DMS79 treated with DMSO at 0.1 percent for 48 hours (cell line): Measurements from ENCODE around the gene GLRX.
"Not testable (repeated sequence)": the region's sequence is repeated elsewhere in the genome, so short reads cannot be mapped to it uniquely, and the experiment has no call there.

Experiments used
- DNase-seq: peaks from one replicate; lab custom pipeline; 2025; lab: John Stamatoyannopoulos, UW

Gene GLRX, protein sequence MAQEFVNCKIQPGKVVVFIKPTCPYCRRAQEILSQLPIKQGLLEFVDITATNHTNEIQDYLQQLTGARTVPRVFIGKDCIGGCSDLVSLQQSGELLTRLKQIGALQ

DNA sequence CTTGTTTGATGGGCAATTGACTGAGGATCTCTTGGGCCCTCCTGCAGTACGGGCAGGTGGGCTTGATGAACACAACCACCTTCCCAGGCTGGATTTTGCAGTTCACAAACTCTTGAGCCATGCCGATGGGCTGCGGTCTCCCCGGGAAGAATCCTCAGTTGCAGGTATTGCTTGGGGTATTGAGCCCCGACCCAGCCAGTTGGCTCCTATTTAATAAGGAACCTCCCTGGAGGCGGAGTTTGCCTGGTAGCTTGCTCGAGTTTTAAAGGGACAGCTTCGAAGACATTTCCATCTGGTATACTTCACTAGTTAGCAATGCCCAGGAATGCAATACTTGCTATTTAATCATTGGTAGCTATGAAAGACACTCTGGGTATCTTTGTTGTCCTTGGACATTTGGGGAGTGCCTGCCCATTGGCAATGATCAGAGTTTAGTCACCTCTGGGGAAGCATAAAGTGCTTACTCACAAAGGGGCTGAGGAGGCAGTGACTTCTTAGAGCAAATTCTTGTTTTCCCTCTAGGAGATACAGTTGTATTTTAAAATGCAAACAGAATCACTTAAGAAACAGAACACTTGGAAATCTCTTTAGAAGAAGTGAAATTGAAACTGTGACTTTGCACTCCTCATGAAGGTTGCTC lies at the start of gene GLRX:
Gene GLRX (minus strand): TSS at position 185 of the 640 bp plus-strand sequence. CDS start 64 bp downstream, at position 121.
- peak; percentile 67 for DNase-seq

DNA sequence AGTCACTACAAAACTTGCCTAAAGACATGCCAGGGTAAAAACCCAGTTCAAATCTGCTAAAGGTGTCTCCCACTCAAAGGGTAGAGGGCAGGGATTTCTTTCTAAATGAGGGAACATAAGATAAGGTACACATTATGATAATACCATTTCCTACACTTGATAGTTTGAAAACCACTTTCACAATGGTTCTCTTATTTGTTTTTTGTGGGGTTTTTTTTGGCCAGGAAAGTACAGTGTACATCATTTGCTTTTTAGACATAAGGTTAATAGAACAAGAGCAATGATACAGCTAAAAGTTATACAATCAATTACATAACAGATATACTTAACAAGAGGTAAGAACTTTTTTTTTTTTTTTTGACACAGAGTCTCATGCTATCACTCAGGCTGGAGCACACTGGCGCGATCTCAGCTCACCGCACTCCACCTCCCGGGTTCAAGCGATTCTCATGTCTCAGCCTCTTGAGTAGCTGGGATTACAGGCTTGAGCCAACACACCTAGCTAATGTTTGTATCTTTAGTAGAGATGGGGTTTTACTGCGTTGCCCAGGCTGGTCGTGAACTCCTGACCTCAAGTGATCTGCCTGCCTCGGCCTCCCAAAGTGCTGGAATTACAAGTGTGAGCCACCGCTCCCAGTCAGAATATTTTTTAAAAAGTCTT lies 48.8 kb upstream of the GLRX start:
- DNase-seq, result no peak

DNA sequence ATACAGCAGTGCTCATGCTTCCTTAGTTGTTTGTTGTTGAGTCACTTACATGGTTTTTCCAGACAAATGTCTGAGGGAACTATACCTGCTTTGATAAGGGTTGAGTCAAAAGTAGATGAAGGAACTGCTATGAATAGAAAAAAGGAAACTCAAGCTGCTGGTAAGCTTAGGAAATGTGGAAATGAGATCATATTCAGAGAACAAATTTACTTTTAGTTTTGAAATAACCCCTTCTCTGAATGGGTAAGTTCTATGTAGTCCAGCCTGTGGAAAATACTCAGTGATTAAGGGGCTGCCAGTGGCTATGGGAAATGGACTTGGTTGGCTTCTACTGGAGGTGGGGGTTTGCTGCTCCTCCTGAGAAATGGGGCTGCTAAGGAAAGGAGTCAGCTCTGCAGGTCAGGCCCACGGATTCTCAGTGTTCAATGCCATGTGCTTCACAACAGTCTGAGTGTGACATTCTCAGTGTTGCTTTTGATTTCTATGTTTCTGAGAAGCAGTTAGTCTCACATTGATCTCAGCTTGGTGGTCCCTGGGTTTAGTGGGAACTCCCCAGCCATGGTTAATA lies 47.7 kb upstream of the GLRX start:
- DNase-seq, result no peak

DNA sequence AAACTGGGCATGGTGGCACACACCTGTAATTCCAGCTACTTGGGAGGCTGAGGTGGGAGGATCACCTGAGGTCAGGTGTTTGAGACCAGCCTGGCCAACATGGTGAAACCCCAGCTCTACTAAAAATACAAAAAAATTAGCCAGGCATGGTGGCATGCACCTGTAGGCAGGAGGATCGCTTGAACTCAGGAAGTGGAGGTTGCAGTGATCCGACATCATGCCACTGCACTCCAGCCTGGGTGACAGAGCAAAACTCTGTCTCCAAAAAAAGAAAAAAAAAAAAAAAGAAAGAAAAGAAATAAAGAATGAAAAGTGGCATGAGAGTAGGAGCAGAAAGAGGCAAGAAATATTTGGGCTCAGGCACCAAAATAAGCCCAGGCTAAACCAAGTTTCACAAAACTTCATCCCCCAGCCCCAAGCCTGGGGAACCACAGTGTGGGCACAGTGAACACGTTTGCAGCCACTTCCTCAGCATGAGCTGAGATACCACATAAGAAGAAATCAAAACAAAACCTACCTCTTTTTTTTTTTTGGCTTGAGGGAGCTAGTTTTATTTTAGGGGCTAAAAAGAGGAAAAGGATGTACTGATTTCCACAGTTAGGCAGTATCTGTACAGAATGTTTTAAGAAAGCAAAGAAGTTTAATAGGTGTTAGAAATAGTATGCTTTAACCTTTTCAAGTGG lies 46.8 kb upstream of the GLRX start:
- DNase-seq, result not testable (repeated sequence)

DNA sequence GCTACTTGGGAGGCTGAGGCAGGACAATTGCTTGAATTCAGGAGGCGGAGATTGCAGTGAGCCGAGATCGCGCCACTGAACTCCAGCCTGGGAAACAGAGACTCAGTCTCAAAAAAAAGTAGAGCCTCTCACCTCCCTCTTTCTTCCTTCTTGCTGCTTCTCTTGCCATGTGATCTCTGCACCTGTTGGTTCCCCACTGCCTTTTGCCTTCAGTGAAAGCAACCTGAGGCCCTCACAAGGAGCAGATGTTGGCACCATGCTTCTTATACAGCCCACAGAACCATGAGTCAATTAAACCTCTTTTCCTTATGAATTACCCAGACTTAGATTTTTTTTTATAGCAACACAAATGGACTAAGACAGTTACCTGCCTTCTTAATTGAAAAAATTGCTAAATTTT lies 45.6 kb upstream of the GLRX start:
- no peak for DNase-seq

DNA sequence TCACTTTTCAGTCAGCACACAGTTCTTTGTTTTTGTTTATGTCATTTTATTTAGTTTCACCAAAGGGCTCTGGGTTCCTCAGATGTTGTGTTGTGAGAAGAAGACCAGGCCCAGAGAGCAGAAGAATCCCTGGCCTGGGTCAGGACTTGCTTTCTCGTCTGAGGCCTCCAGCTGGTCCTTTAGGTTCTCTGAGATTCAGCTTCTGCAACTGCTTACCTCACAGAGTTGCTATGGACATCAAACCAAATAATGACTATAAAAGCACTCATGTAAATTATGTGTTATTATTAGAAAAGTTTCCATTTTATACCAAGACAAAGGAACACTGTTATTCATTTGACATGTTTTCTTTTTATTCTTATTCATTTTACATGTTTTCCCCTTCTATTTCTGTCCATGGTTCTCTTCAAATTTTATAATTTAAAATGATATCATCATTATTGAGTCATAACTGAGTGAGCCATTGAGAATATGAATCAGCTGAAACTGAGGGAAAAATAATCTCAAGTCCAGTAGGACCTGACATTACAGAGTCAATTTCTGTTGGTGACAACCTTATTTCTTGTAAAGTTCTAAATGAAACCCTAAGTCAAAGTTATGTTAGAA lies 44.0 kb upstream of the GLRX start:
- no peak for DNase-seq

DNA sequence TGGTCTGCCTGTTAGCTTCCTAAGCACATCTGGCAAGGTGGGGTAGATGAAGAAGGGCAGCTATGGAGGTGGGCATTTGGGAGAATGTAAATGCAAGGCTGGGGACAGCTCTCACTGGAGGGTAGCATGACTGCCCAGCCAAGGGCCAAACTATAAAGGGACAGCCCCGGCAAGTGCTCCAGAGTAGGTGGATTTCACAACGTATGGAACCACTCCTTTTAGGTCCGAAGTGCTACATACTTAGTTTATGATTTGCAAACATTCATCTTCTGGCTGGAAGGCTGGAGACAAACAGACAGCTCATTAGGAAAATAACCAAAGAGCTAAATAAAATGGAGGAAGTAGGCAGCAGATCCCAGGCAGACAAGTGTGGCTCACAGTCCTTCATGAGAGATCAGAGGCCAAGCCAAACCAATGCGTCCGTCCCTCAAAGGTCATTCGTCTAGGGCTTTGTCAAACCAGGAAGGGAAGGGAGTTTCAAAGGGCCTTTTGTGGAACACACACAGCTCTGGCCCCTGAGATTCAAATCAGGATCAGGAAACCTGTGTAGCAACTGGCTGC lies 42.5 kb upstream of the GLRX start:
- DNase-seq, result no peak

DNA sequence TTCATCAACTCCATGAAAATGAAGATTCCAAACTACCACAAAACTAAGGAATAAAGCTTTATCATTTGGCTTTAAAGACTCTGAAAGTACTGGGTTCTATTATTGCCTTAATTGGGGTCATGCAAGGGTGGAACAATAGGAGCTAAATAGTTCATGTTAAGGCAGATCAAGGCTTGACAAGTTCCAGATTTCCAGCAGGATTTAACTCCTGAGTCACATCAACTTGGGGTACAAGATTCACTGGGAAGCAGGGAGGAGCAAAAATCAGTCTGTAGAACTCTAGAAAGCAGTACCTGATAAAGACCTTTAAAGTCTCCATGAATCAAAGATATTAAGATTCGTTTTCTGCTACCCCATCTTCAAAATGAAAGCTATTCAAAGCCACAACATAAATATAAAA lies 41.9 kb upstream of the GLRX start:
- DNase-seq, result no peak

DNA sequence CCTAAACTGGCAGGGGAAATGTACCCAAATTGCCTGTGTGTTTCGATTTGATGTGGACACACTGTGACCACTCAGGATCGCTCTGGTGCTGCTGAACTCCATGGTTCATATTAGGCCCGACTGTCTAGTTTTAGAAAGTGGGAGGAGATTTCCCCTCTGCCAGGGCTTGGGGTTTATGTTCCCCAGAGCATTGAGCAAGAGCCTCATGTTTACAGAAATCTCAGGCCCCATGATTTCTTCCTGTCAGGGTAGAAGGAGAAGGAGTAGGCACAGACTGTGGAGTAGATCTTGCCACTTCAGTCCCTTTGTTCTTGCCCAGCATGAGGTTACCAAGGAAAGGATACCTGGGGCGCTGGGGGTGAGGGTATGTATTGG lies 40.8 kb upstream of the GLRX start:
- no peak for DNase-seq

DNA sequence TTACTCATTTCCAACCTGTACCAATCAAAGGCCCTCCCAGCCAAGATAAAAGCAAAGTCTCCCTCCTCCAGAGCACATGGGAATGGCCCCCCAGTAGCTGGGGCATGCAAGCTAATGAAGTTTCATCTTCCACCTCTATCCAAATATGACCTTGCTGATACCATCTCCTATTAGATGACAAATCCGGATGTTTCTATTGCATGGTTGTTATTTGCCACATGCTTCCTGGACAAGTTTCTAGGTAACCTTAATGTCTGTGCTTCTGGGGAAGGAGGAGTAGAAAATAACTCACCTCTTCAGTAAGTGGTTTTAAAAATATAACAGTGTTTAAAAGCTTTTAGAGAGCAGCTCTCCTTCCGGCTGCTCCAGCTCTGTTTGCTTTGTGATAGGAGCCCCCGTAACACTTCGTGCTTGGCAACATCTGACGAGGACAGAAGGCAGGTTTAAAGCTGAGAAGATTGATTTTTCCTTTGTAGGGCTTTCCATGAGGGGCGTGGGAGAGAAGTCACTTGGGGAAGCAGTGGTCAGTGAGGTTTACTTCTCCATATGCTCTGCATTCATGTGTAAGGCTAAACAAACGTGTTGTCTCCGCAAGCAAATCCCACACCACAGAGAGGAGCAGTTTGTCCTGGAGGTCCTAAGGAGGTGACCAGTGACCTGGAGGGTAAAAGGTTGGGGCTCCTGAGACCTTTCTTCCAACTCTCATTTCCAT lies 40.3 kb upstream of the GLRX start:
- DNase-seq, result peak; percentile 54

DNA sequence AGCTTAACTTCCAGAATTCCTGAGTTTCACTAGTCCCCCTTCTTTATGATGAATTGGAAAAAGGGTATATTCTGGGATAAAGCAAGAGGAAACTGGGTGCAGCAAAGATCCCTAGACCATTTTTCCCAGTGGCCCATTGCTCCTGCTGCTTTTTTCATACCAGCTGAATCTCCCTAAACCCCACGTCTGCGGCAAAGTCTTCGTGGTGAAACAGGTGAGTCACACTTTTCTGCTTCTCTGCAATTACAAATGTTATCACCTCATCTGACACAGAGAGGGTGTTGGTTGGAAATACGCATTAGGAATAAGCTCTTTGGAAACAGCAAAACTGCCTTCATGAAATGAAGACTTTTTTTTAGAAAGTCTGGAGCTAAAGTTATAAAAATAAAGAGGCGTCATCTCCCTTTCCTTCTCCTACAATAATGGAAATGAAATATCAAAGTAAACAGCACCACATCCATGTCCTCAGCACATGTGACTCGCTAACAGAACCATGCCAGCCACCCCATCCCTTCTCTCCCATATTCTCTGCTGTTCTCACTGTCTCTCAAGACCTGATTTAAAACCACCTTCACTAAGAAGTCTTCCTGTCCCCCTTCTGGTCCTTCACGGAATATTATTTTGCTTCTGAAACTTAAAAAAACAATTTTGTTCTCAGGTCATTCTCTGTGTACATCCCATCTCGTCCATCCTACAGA lies 39.5 kb upstream of the GLRX start:
- no peak for DNase-seq

DNA sequence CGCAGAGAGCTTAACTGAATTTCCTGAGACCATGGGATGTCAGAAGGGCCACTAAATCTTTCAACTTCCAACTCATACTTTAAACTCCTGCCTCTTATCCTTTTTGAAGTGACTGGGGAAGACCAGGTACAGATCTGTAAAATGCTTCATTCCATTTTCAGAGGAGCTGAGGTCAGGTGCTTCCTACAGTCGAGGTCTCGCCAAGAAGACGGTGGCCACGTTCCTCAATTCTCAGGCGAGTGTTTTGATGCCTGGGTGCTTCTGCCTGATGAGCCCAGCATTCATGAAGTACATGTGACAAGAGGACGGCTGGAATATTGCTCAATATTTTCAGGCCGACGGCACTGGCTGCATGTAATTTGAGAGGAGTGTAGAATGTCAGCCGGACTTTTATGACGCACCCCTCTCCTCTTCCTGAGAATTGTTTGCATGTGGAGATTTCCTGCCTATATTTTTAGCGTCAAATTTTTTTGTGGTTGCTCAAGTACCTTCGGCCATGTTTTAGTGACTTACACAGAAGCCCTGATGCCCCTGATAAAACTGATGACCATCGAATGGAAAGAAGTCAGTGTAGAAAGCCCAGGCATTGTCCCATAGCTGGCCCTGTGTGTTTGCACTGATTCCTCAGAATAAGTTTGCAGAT lies 38.8 kb upstream of the GLRX start:
- peak; percentile 48 for DNase-seq

DNA sequence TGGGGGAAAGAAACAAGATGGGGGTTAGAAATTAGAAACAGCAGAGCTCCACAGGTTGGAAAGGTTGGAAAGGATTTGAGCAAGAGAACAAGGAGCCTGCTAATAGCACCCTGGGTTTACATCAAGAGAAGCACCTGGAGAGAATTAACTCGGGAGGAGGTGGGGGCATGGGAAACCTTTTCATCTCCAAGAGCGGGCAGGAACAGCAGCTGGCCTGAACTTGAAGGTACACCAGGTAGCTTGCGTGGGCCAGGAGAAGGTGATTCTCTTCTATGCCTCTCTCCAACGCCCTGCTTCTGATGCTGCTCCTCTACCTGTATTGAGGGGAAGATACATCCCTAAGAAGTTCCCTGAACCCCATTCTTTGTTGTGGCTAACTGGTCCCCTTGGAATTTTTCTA lies 37.1 kb upstream of the GLRX start:
- no peak for DNase-seq

DNA sequence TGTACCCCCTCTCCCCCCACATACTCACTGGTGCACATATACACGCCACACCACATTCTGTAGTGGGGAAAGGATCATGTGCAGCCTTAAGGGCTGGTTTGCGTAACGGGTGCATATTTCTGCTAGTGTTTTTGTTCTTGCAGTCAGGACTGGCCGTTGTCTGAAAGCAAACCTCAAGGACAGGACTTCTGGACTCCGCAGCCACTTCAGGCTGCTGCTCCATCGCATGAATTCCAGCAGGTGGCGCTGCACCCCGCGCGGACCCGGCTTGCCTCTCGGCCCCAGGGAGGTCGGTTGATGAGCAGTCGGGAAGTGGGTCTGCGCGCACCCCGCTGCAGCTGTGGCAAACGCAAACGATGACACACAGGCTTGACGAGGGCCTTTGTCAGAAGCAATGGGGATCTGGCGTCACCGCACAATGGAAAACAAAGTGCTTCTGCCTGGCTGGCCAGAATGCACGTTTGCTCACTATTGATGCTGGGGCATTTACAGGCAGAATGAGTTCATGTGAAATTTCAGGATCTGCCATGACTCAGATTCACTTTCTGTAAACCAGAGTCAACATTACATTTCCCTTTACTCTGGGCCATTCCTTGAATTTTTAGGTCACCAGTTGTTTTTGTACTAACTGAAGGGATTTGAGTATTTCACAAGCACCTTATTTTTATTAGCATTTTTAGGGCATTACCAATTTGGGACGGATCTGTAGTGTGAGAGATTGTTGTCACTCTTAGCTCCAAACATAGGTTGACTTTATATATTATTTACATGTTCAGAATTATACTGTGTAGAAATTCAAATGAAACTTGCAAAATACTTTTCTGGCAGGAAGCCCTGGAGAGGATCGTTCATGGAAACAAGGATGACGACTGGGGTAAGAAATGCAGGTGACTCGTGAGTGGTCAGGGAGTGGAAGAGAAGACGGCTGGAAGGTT lies 36.4 kb upstream of the GLRX start:
- peak; percentile 52 for DNase-seq

DNA sequence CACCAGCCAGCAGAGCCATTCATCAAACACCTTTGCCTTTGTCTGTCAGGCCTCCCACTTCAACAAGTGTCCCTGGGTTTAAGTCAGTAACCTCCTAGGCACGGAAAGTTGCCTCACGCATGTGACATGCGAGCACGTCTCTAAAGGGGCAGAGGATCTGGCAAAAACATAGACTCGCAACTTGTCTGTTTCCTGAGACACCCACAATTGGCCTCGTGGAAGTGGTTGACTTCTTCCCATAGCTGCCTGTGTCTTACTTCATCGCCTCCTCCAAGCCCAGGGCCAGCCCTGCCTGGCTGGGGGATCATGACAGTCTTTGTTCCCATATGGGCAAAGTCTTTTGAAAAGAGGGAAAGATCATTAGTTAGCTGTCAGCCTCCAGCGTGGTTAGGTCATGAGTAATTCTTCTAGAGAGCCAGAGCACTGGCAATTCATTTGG lies 35.5 kb upstream of the GLRX start:
- no peak for DNase-seq

DNA sequence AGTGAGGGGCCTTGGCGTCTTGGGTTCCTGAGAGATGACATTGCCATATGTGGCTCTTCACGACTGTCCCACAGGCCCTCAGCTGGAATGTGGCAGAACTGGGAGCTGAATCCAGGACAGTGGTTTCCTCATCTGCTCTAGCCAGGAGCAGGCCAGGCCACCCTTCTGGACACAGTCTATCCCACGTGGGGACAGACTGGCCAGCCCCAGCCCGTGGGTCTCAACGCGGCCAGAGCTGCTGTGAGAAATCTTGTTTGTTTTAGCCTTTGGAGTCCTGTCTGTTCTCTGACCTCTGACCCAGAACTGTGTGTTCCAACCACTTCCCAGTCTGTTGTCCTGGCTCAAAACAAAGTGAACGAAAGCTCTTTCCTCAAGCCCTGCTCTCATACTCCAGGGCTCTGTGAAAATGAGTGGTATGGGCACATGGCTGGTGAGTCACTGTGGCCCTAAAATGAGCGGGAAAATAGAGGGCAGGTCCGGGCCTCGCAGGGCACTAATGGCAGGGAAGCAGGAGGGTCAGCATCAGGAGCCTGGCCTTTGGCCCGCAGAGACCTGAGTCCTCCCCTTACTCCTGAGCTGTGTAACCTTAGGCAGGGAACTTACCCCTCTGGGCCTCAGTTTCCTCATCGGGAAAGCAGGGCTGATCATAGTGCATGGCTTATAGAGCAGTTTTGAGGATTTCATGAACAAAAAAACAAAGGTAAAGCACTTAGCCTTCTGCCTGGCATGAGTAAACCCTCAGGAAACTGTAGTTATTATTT lies 34.8 kb upstream of the GLRX start:
- DNase-seq, result no peak

DNA sequence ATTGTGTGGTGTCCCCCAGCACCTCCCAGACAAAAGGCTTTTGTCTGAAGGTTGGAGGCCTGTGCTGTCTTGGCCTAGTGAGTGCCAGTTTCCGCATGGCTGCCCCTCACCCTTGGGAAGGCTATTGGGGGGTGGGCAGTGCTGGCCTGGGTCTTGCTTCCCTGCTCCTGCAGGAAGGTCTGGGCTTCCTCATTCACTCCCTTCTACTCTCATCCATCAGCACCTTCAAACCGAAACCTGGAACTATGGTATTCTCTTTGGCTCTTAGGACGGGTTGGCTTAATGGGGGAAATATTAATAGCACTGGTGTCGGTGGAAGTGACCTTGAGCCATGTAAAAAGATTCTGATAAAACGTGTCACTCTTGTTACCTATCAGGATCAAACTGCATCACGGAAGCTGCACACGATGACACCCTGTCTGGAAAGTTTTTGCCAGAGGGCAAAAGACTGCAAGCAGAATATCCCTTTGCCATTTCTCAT lies 34.0 kb upstream of the GLRX start:
- DNase-seq, result no peak

DNA sequence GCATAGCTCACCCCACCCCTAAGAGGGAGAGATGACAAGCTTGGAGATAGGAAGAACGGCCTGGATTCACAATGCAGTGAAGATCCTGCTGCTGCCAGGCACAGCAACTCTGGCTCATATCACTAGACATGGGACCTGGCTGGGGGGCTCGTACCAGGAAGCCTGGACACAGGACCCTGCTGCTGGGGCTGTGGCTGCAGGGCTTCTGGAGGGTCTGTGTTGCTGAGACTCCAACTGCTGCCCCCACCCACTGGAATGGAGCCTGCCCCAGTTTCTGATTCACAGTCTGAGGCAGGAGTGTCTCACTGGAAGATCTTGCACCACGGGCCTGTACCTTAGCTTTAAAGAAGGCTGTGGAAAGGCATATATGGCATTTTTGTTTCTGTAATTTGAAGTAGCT lies 31.0 kb upstream of the GLRX start:
- DNase-seq, result no peak
